HepG2 (cell line): ENCODE measurements around the gene MMRN2. TPM values are rescaled to one million over a fixed set of nuclear protein-coding genes. Genes with fewer than 3 reads are reported as not detected.

Source experiments
- ATAC-seq: fragments of 200-7000 bp; cut with Tn5 transposase; 3 replicates; pipeline ENCODE4 v1.9.1; 2020; ENCODE audit warnings: mild to moderate bottlenecking, moderate library complexity
- BruUV-seq: library from RNA; stranded (reverse); fragments of 400-500 nt; replicated peaks from 2 replicates; lab custom pipeline; 2021; lab: Mats Ljungman, UMichigan
- CTCF ChIA-PET: fragments of 300-600 bp; formaldehyde crosslinking; extraction: SDS; loops from one replicate; lab custom pipeline; 2021; ENCODE audit warnings: low total read pairs, inconsistent platforms, low intra/inter-chr PET ratio; lab: Yijun Ruan, JAX
- POLR2A ChIA-PET: fragments of 350-600 bp; sonication (Branson Sonifier 250); formaldehyde crosslinking; loops from one replicate; lab custom pipeline; 2020; ENCODE audit warnings: antibody characterized with exemption, inconsistent platforms; lab: Yijun Ruan, JAX
- DNase-seq: peaks from one replicate; pipeline ENCODE4 v3.0.0-alpha.2; 2015; ENCODE audit warnings: low spot score
- FAIRE-seq: peaks from 3 replicates; lab custom pipeline; 2011; peaks lifted over from hg19 to GRCh38; lab: Jason Lieb, UNC
- H2AFZ ChIP-seq: one replicate; pipeline ENCODE4 v1.6.1; 2011; ENCODE audit warnings: low read length, inconsistent platforms
- H3K27ac ChIP-seq: fragments of 300-600 bp; 3 replicates; pipeline ENCODE4 v1.8.0; 2011; ENCODE audit warnings: mixed run types, mild to moderate bottlenecking, mixed read lengths, low read length, inconsistent platforms; ENCODE audit not compliant: insufficient read depth; ENCODE audit errors: extremely low read length
- H3K27me3 ChIP-seq, 2 experiments: fragments of 200-600 bp in 1 of 2; 2 replicates in 1 of 2; 3 replicates in 1 of 2; pipeline versions ENCODE4 v1.6.0 to v1.8.0; 2011; ENCODE audit warnings: low read length in 2 of 2, mild to moderate bottlenecking in 2 of 2, moderate library complexity in 2 of 2, inconsistent platforms in 1 of 2; ENCODE audit not compliant: insufficient read depth in 2 of 2, control insufficient read depth in 1 of 2
- H3K36me3 ChIP-seq, 2 experiments: fragments of 200-600 bp in 1 of 2; replicated peaks in 1 of 2; 2 replicates in 1 of 2; 3 replicates in 1 of 2; pipeline versions ENCODE4 v1.5.1 to v1.8.0; 2011; ENCODE audit warnings: low read length in 2 of 2, inconsistent platforms in 1 of 2; ENCODE audit not compliant: insufficient read depth in 2 of 2, control insufficient read depth in 1 of 2
- H3K4me1 ChIP-seq: 2 replicates; pipeline ENCODE4 v1.5.1; 2012; ENCODE audit warnings: low read length, inconsistent platforms; ENCODE audit not compliant: insufficient read depth
- H3K4me2 ChIP-seq: 2 replicates; pipeline ENCODE4 v1.6.0; 2011; ENCODE audit warnings: low read depth, low read length, inconsistent platforms
- H3K4me3 ChIP-seq, 3 experiments: fragments of 200-600 bp in 1 of 3; sonication (generic), shearing (Covaris generic) in 1 of 3; replicated peaks in 1 of 3; 2 replicates each; pipeline ENCODE4 v1.5.1; 2011 to 2016; ENCODE audit warnings: low read length in 3 of 3, inconsistent platforms in 2 of 3, low read depth in 2 of 3, mild to moderate bottlenecking in 2 of 3, control low read depth in 1 of 3, mixed read lengths in 1 of 3; ENCODE audit not compliant: insufficient read depth in 1 of 3
- H3K79me2 ChIP-seq: one replicate; pipeline ENCODE4 v1.6.1; 2011; ENCODE audit warnings: low read length, inconsistent platforms; ENCODE audit not compliant: insufficient read depth
- H3K9ac ChIP-seq: 2 replicates; pipeline ENCODE4 v1.6.0; 2011; ENCODE audit warnings: mild to moderate bottlenecking, low read depth, low read length, inconsistent platforms; ENCODE audit not compliant: insufficient read depth
- H3K9me3 ChIP-seq: 2 replicates; pipeline ENCODE4 v1.5.1; 2012; ENCODE audit warnings: mild to moderate bottlenecking, low read length
- H4K20me1 ChIP-seq: 2 replicates; pipeline ENCODE4 v1.6.0; 2011; ENCODE audit warnings: inconsistent platforms, mild to moderate bottlenecking, low read length, moderate library complexity; ENCODE audit not compliant: insufficient read depth
- ATF1 ChIP-seq: IDR thresholded peaks from 2 replicates; pipeline ENCODE4 v1.6.1; 2016; ENCODE audit warnings: mild to moderate bottlenecking, control low read depth
- CHCHD3 ChIP-seq: sonication (generic); formaldehyde crosslinking; IDR thresholded peaks from 2 replicates; pipeline ENCODE4 v1.8.0; 2022; ENCODE audit warnings: mild to moderate bottlenecking, missing genetic modification reagents, moderate library complexity
- CREM ChIP-seq, 2 experiments: sonication (generic) in 1 of 2; formaldehyde crosslinking in 1 of 2; IDR thresholded peaks; 2 replicates each; pipeline versions ENCODE4 v1.4.0 to v1.6.1; 2016 to 2020; ENCODE audit warnings: antibody characterized with exemption in 1 of 2, mild to moderate bottlenecking in 1 of 2, missing genetic modification reagents in 1 of 2
- GRHL1 ChIP-seq: sonication (generic); formaldehyde crosslinking; conservative IDR thresholded peaks from 2 replicates; pipeline ENCODE4 v1.8.0; 2022; ENCODE audit warnings: missing genetic modification reagents
- HCFC1 ChIP-seq: fragments of 150-350 bp; IDR thresholded peaks from 2 replicates; pipeline ENCODE4 v1.6.1; 2014; ENCODE audit warnings: low read depth, low read length
- HMGXB3 ChIP-seq: sonication (generic); formaldehyde crosslinking; IDR thresholded peaks from 2 replicates; pipeline ENCODE4 v1.4.0; 2020; ENCODE audit warnings: missing genetic modification reagents, borderline replicate concordance
- KMT2A ChIP-seq: sonication (generic); formaldehyde crosslinking; IDR thresholded peaks from 2 replicates; pipeline ENCODE4 v1.4.0; 2020; ENCODE audit warnings: missing genetic modification reagents
- NR2F2 ChIP-seq: IDR thresholded peaks from 2 replicates; pipeline ENCODE4 v1.6.1; 2012; ENCODE audit warnings: low read depth, inconsistent platforms, borderline replicate concordance
- PCBP2 ChIP-seq: fragments of 200-400 bp; formaldehyde crosslinking; optimal IDR thresholded peaks from 2 replicates; pipeline ENCODE3; 2018; ENCODE audit warnings: low read length, low read depth; ENCODE audit not compliant: poor library complexity, severe bottlenecking
- PRPF4 ChIP-seq: fragments of 200-400 bp; formaldehyde crosslinking; IDR thresholded peaks from 2 replicates; pipeline ENCODE4 v1.6.1; 2016; ENCODE audit warnings: low read length, low read depth; ENCODE audit not compliant: poor library complexity, severe bottlenecking
- SRF ChIP-seq: IDR thresholded peaks from 2 replicates; pipeline ENCODE4 v1.6.1; 2011; ENCODE audit warnings: mild to moderate bottlenecking, low read depth, low read length, moderate library complexity
- TARDBP ChIP-seq: sonication (generic); formaldehyde crosslinking; IDR thresholded peaks from 2 replicates; pipeline ENCODE4 v1.8.0; 2022; ENCODE audit warnings: mild to moderate bottlenecking, missing genetic modification reagents
- ZFP37 ChIP-seq: sonication (generic); formaldehyde crosslinking; IDR thresholded peaks from 2 replicates; pipeline ENCODE4 v1.4.0; 2020; ENCODE audit warnings: missing genetic modification reagents, borderline replicate concordance
- ZFP90 ChIP-seq: sonication (generic); formaldehyde crosslinking; IDR thresholded peaks from 2 replicates; pipeline ENCODE4 v1.8.0; 2022; ENCODE audit warnings: missing genetic modification reagents, mild to moderate bottlenecking, inconsistent platforms, borderline replicate concordance
- ZFP91 ChIP-seq: sonication (generic); formaldehyde crosslinking; IDR thresholded peaks from 2 replicates; pipeline ENCODE4 v1.9.0; 2022; ENCODE audit warnings: missing genetic modification reagents, mild to moderate bottlenecking, borderline replicate concordance
- ZNF605 ChIP-seq: sonication (generic); formaldehyde crosslinking; IDR thresholded peaks from 2 replicates; pipeline ENCODE4 v1.8.0; 2022; ENCODE audit warnings: mild to moderate bottlenecking, missing genetic modification reagents
- WGBS: methylation state at CpG from one replicate; pipeline ENCODE4 v1.1.6; 2017; ENCODE audit warnings: low lambda C conversion rate; 5-methylcytosine and 5-hydroxymethylcytosine counted together
- in situ Hi-C: cut with HindIII; loops from 2 replicates; pipeline ENCODE4 v1.10.0; 2017; ENCODE audit warnings: low pct_unique_long_range_greater_than_20kb; ENCODE audit not compliant: extremely low pct_ligation_motif_present
- intact Hi-C: fragments of 100-400 bp; cut with micrococcal nuclease; formaldehyde crosslinking; loops from one replicate; pipeline ENCODE4 v1.10.0; 2022; ENCODE audit not compliant: unreplicated experiment
- polyA plus RNA-seq, 8 experiments: library from polyadenylated mRNA; depleted of rRNA in 3 of 8; stranded (reverse) in 7 of 8; unstranded in 1 of 8; fragments of >200 nt; fragmentation: Illumina TruSeq in 4 of 8; extraction: Trizol in 4 of 8; gene quantifications; 2 replicates each; pipeline versions ENCODE4 v1.2.1 to v1.2.3, GENCODE V29; 2011 to 2016; ENCODE audit warnings: low read depth in 4 of 8, missing spikeins in 1 of 8, mixed read lengths in 1 of 8; ENCODE audit not compliant: insufficient read depth in 1 of 8
- total RNA-seq, 5 experiments: library from RNA; depleted of rRNA; stranded (reverse); fragments of >200 nt; fragmentation: Illumina TruSeq; extraction: Trizol; gene quantifications; 2 replicates each; pipeline ENCODE4 v1.2.3, GENCODE V29; 2016; ENCODE audit warnings: low read depth in 1 of 5

MMRN2 gene
- total and polyA plus RNA-seq, 2 of the 13 experiments (the other 11 are each of a cell fraction or from before 2014, with no cell fraction given): 0.04 TPM; not detected in 1

GRCh38 chr10:86955501-86956194 is 1.8 kb downstream of the MMRN2 start:
- intact Hi-C loops: no loop called here
- BruUV-seq: no TSS peak
- Histone ChIP-seq H3K4me3 (no peak overlapping the region), H2AFZ (no peak overlapping the region), H3K27me3 (peaks cover 6 to 56% of the 10 kb centered on the region in 2 experiments), H3K4me1 (peaks cover 54% of the 10 kb centered on the region), H3K79me2 (no peaks in the 10 kb centered on the region), H3K4me2 (no peak overlapping the region), H3K36me3 (no peaks in the 10 kb centered on the region), H3K9ac (no peak overlapping the region), H3K27ac (no peak overlapping the region), H4K20me1 (no peaks in the 10 kb centered on the region), H3K9me3 (no peaks in the 10 kb centered on the region)
- in situ Hi-C loops: no loop called here
- ChIA-PET CTCF (no interaction called here), POLR2A (no interaction called here)
- ATAC-seq: no peak
- DNase-seq: no peak
- 43% methylated on average over 6 of the region's 16 CpGs for WGBS
- no peak for FAIRE-seq
- TF ChIP-seq KMT2A (CRISPR knock-in tag) (no peak), ZFP37 (CRISPR knock-in tag) (no peak), ZFP91 (CRISPR knock-in tag) (no peak), PCBP2 (no peak), ATF1 (no peak), ZNF605 (no peak), PRPF4 (no peak), HMGXB3 (CRISPR knock-in tag) (no peak), TARDBP (CRISPR knock-in tag) (no peak), CHCHD3 (CRISPR knock-in tag) (no peak), ZFP90 (no peak), CREM (IDR thresholded peaks at IDR 0.05) (no peak), CREM (CRISPR knock-in tag; IDR thresholded peaks at IDR 0.05) (no peak), HCFC1 (no peak), SRF (no peak), GRHL1 (no peak), NR2F2 (no peak)
